HG03571 (cell line): Measurements from ENCODE around the gene CRIP2.

Experiments
- ATAC-seq: cut with Tn5 transposase; IDR thresholded peaks from one replicate; pipeline ENCODE4 v1.9.1; 2021; ENCODE audit not compliant: unreplicated experiment

CRIP2 gene

GRCh38 chr14:105474483-105475268, at the start of gene CRIP2:
Gene CRIP2 (plus strand): TSS chr14:105474821. CDS start chr14:105474863, 42 bp downstream.
- no peak for ATAC-seq

GRCh38 chr14:105424861-105425260, 49.8 kb upstream of the CRIP2 start:
- ATAC-seq, result no peak

- ATAC-seq, result no peak
Observed at GRCh38 chr14:105425823-105426247, 48.8 kb upstream of the CRIP2 start.

- no peak for ATAC-seq
Observed at GRCh38 chr14:105426416-105427130, 48.0 kb upstream of the CRIP2 start.

GRCh38 chr14:105427412-105427811, 47.2 kb upstream of the CRIP2 start:
- no peak for ATAC-seq

- ATAC-seq, result no peak
Observed at GRCh38 chr14:105427936-105428485, 46.6 kb upstream of the CRIP2 start.

GRCh38 chr14:105430042-105430441, 44.6 kb upstream of the CRIP2 start:
- ATAC-seq, result no peak

- no peak for ATAC-seq
Observed at GRCh38 chr14:105430565-105430964, 44.1 kb upstream of the CRIP2 start.

- ATAC-seq, result no peak
Observed at GRCh38 chr14:105431256-105431655, 43.4 kb upstream of the CRIP2 start.

- no peak for ATAC-seq
Observed at GRCh38 chr14:105432657-105433056, 42.0 kb upstream of the CRIP2 start.

- ATAC-seq, result no peak
Observed at GRCh38 chr14:105433161-105433605, 41.4 kb upstream of the CRIP2 start.

GRCh38 chr14:105436402-105436801, 38.2 kb upstream of the CRIP2 start:
- ATAC-seq, result no peak

- ATAC-seq, result no peak
Observed at GRCh38 chr14:105436891-105437722, 37.5 kb upstream of the CRIP2 start.

GRCh38 chr14:105437723-105438500, 36.7 kb upstream of the CRIP2 start:
- no peak for ATAC-seq

- no peak for ATAC-seq
Observed at GRCh38 chr14:105439179-105439578, 35.4 kb upstream of the CRIP2 start.

- no peak for ATAC-seq
Observed at GRCh38 chr14:105439710-105440553, 34.7 kb upstream of the CRIP2 start.

GRCh38 chr14:105440554-105440900, 34.1 kb upstream of the CRIP2 start:
- no peak for ATAC-seq

- ATAC-seq, result no peak
Observed at GRCh38 chr14:105440992-105441391, 33.6 kb upstream of the CRIP2 start.

GRCh38 chr14:105442125-105442524, 32.5 kb upstream of the CRIP2 start:
- ATAC-seq, result no peak
